ENCODE results near the gene CHD9. TPM values are rescaled to one million over a fixed set of nuclear protein-coding genes. Genes with fewer than 3 reads are reported as not detected.

CHD9 gene
- polyA plus RNA-seq, 3 donors = 15.8 to 26.1 (median 22.5) TPM

- Histone ChIP-seq H3K4me2 (replicated peaks; ENCODE audit: extremely low read depth, low read length, poor library complexity, severe bottlenecking) (no peak overlapping the region), H2AFZ (ENCODE audit: insufficient read depth, low read depth, low read length, poor library complexity, severe bottlenecking) (no peak overlapping the region), H3K4me3 (replicated peaks in 1 of 3; ENCODE audit: low read depth in 2 of 3, low read length in 3 of 3) (no peak overlapping the region), H3K27me3 (ENCODE audit: control insufficient read depth in 2 of 2, insufficient read depth in 2 of 2, low read length in 2 of 2) (no peaks in the 10 kb centered on the region), H4K20me1 (ENCODE audit: insufficient read depth, low read length) (peaks cover 31% of the 10 kb centered on the region), H3K4me1 (ENCODE audit: control insufficient read depth in 1 of 2, insufficient read depth in 2 of 2, low read length in 2 of 2) (no peaks in the 10 kb centered on the region), H3K36me3 (replicated peaks in 1 of 2; ENCODE audit: control insufficient read depth in 1 of 2, insufficient read depth in 2 of 2, low read length in 2 of 2) (peaks cover 17 to 28% of the 10 kb centered on the region in 2 donors), H3K79me2 (ENCODE audit: insufficient read depth, low read length) (peaks cover 39% of the 10 kb centered on the region), H3K9ac (ENCODE audit: insufficient read depth, low read length, poor library complexity, severe bottlenecking) (no peak overlapping the region), H3K27ac (ENCODE audit: low read depth in 1 of 2, low read length in 2 of 2) (no peak overlapping the region), H3K9me3 (replicated peaks in 1 of 2; ENCODE audit: control insufficient read depth in 1 of 2, insufficient read depth in 1 of 2, low read length in 2 of 2) (peaks cover 0 to 2% of the 10 kb centered on the region in 2 donors)
- TF ChIP-seq CTCF (IDR thresholded peaks at IDR 0.05) = no peak
- no peak for DNase-seq
- WGBS (ENCODE audit: insufficient coverage) = 93% methylated on average over 6 of the region's 9 CpGs
- no peak overlapping the region for H3K27ac Mint-ChIP-seq
- peaks cover 21% of the 10 kb centered on the region in 2 donors for H3K36me3 Mint-ChIP-seq
- peaks cover 0 to 2% (median 0%) of the 10 kb centered on the region in 7 donors for H3K9me3 Mint-ChIP-seq
- intact Hi-C loops (cut with micrococcal nuclease) = no loop called here
- no peaks in the 10 kb centered on the region for H3K4me1 Mint-ChIP-seq
- H3K27me3 Mint-ChIP-seq (ENCODE audit: low read depth in 3 of 3) = no peaks in the 10 kb centered on the region
- H3K4me3 Mint-ChIP-seq = no peak overlapping the region
Measured at GRCh38 chr16:53154513-53154912, 99.7 kb downstream of the CHD9 start.

GRCh38 chr16:53156516-53156915, 101.7 kb downstream of the CHD9 start:
- Histone ChIP-seq H2AFZ (ENCODE audit: insufficient read depth, low read depth, low read length, poor library complexity, severe bottlenecking) (no peak overlapping the region), H3K9ac (ENCODE audit: insufficient read depth, low read length, poor library complexity, severe bottlenecking) (no peak overlapping the region), H3K79me2 (ENCODE audit: insufficient read depth, low read length) (peaks cover 29% of the 10 kb centered on the region), H3K4me2 (replicated peaks; ENCODE audit: extremely low read depth, low read length, poor library complexity, severe bottlenecking) (no peak overlapping the region), H3K27me3 (ENCODE audit: control insufficient read depth in 2 of 2, insufficient read depth in 2 of 2, low read length in 2 of 2) (no peaks in the 10 kb centered on the region), H3K36me3 (replicated peaks in 1 of 2; ENCODE audit: control insufficient read depth in 1 of 2, insufficient read depth in 2 of 2, low read length in 2 of 2) (peaks cover 17 to 28% of the 10 kb centered on the region in 2 donors), H4K20me1 (ENCODE audit: insufficient read depth, low read length) (peaks cover 29% of the 10 kb centered on the region), H3K27ac (ENCODE audit: low read depth in 1 of 2, low read length in 2 of 2) (no peak overlapping the region), H3K9me3 (replicated peaks in 1 of 2; ENCODE audit: control insufficient read depth in 1 of 2, insufficient read depth in 1 of 2, low read length in 2 of 2) (no peaks in the 10 kb centered on the region), H3K4me3 (replicated peaks in 1 of 3; ENCODE audit: low read depth in 2 of 3, low read length in 3 of 3) (no peak overlapping the region), H3K4me1 (ENCODE audit: control insufficient read depth in 1 of 2, insufficient read depth in 2 of 2, low read length in 2 of 2) (no peaks in the 10 kb centered on the region)
- no peak for TF ChIP-seq CTCF (IDR thresholded peaks at IDR 0.05)
- 90% methylated on average over 2 of the region's 2 CpGs for WGBS (ENCODE audit: insufficient coverage)
- H3K9me3 Mint-ChIP-seq = no peaks in the 10 kb centered on the region
- no peak overlapping the region for H3K4me3 Mint-ChIP-seq
- intact Hi-C loops (cut with micrococcal nuclease) = no loop called here
- H3K4me1 Mint-ChIP-seq = no peaks in the 10 kb centered on the region
- H3K27me3 Mint-ChIP-seq (ENCODE audit: low read depth in 3 of 3) = no peaks in the 10 kb centered on the region
- H3K36me3 Mint-ChIP-seq = peaks cover 21% of the 10 kb centered on the region in 2 donors
- DNase-seq = no peak
- no peak overlapping the region for H3K27ac Mint-ChIP-seq
